Measurements from ENCODE around the gene RPRD1B.

The RPRD1B gene

GRCh38 chr20:37987602-37988290 lies 45.8 kb upstream of the RPRD1B start:
- H3K4me3 ChIP-seq (ENCODE audit: low read depth, low read length) = no peak overlapping the region
- no peak for DNase-seq (ENCODE audit: low read depth)
- TF ChIP-seq MYC (IDR thresholded peaks at IDR 0.05; ENCODE audit: low read depth, low read length) = no peak
- TF ChIP-seq CTCF (IDR thresholded peaks at IDR 0.05; ENCODE audit: low read depth, low read length) = no peak
- no peak for TF ChIP-seq POLR2A (IDR thresholded peaks at IDR 0.05; ENCODE audit: extremely low read depth, insufficient read length)
- no peak for TF ChIP-seq MAX (IDR thresholded peaks at IDR 0.05; ENCODE audit: low read depth, low read length)

- H3K4me3 ChIP-seq (ENCODE audit: low read depth, low read length) = no peak overlapping the region
- no peak for DNase-seq (ENCODE audit: low read depth)
- no peak for TF ChIP-seq CTCF (IDR thresholded peaks at IDR 0.05; ENCODE audit: low read depth, low read length)
- no peak for TF ChIP-seq MAX (IDR thresholded peaks at IDR 0.05; ENCODE audit: low read depth, low read length)
- TF ChIP-seq POLR2A (IDR thresholded peaks at IDR 0.05; ENCODE audit: extremely low read depth, insufficient read length) = no peak
- TF ChIP-seq MYC (IDR thresholded peaks at IDR 0.05; ENCODE audit: low read depth, low read length) = no peak
These were observed 45.1 kb upstream of the RPRD1B start for GRCh38 chr20:37988306-37988954.

GRCh38 chr20:37989601-37990295 lies 43.8 kb upstream of the RPRD1B start:
- DNase-seq (ENCODE audit: low read depth) = peak; percentile 53
- TF ChIP-seq MAX (IDR thresholded peaks at IDR 0.05; ENCODE audit: low read depth, low read length) = no peak
- TF ChIP-seq CTCF (IDR thresholded peaks at IDR 0.05; ENCODE audit: low read depth, low read length) = no peak
- no peak for TF ChIP-seq POLR2A (IDR thresholded peaks at IDR 0.05; ENCODE audit: extremely low read depth, insufficient read length)
- no peak for TF ChIP-seq MYC (IDR thresholded peaks at IDR 0.05; ENCODE audit: low read depth, low read length)
- H3K4me3 ChIP-seq (ENCODE audit: low read depth, low read length) = no peak overlapping the region

GRCh38 chr20:37990571-37991151 lies 42.9 kb upstream of the RPRD1B start:
- peak; percentile 95 for DNase-seq (ENCODE audit: low read depth)

More at GRCh38 chr20:37990571-37991151, 42.9 kb upstream of the RPRD1B start:
- H3K4me3 ChIP-seq (ENCODE audit: low read depth, low read length) = no peak overlapping the region
- TF ChIP-seq MYC (IDR thresholded peaks at IDR 0.05; ENCODE audit: low read depth, low read length) = no peak; the same call in 1 of the 2 replicates
- no peak for TF ChIP-seq CTCF (IDR thresholded peaks at IDR 0.05; ENCODE audit: low read depth, low read length)
- no peak for TF ChIP-seq POLR2A (IDR thresholded peaks at IDR 0.05; ENCODE audit: extremely low read depth, insufficient read length)
- TF ChIP-seq MAX (IDR thresholded peaks at IDR 0.05; ENCODE audit: low read depth, low read length) = peak; percentile 88
